Measurements from ENCODE around the gene LAYN.

Gene LAYN

GRCh38 chr11:111528557-111528956, 12.0 kb upstream of the LAYN start:
- peak; percentile 28 for DNase-seq (ENCODE audit: low read depth)
- H3K4me3 ChIP-seq (ENCODE audit: low read length): no peak overlapping the region
- TF ChIP-seq, protein P1, sequence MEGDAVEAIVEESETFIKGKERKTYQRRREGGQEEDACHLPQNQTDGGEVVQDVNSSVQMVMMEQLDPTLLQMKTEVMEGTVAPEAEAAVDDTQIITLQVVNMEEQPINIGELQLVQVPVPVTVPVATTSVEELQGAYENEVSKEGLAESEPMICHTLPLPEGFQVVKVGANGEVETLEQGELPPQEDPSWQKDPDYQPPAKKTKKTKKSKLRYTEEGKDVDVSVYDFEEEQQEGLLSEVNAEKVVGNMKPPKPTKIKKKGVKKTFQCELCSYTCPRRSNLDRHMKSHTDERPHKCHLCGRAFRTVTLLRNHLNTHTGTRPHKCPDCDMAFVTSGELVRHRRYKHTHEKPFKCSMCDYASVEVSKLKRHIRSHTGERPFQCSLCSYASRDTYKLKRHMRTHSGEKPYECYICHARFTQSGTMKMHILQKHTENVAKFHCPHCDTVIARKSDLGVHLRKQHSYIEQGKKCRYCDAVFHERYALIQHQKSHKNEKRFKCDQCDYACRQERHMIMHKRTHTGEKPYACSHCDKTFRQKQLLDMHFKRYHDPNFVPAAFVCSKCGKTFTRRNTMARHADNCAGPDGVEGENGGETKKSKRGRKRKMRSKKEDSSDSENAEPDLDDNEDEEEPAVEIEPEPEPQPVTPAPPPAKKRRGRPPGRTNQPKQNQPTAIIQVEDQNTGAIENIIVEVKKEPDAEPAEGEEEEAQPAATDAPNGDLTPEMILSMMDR (conservative IDR thresholded peaks at IDR 0.05; ENCODE audit: low read length): no peak; the same call in 1 of the 2 replicates

DNA sequence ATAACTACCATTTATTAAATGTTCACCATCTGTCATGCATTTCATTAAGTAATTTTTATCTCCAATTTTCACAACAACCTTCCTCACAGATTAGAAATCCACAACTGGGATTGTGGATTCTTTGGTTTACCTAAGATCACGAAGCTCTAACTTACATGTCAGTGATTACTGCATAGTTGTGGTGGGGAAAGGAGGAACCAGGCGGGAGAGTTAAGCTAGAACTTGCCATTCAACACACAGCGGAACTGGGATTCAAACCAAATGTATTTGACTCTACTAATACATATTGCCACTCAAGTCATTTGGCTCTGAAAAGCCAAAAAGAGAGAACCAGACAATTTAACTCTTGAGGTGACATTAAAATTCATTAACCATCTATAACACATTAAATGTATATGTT, 10.4 kb upstream of the LAYN start:
- H3K4me3 ChIP-seq (ENCODE audit: low read length): no peak overlapping the region
- peak; percentile 52 for DNase-seq (ENCODE audit: low read depth)
- TF ChIP-seq, protein P1 (conservative IDR thresholded peaks at IDR 0.05; ENCODE audit: low read length): no peak

- TF ChIP-seq, protein P1 (conservative IDR thresholded peaks at IDR 0.05; ENCODE audit: low read length): no peak
- H3K4me3 ChIP-seq (ENCODE audit: low read length): no peak overlapping the region
- no peak for DNase-seq (ENCODE audit: low read depth)
These were observed 9.4 kb upstream of the LAYN start for GRCh38 chr11:111531136-111531535.

DNA sequence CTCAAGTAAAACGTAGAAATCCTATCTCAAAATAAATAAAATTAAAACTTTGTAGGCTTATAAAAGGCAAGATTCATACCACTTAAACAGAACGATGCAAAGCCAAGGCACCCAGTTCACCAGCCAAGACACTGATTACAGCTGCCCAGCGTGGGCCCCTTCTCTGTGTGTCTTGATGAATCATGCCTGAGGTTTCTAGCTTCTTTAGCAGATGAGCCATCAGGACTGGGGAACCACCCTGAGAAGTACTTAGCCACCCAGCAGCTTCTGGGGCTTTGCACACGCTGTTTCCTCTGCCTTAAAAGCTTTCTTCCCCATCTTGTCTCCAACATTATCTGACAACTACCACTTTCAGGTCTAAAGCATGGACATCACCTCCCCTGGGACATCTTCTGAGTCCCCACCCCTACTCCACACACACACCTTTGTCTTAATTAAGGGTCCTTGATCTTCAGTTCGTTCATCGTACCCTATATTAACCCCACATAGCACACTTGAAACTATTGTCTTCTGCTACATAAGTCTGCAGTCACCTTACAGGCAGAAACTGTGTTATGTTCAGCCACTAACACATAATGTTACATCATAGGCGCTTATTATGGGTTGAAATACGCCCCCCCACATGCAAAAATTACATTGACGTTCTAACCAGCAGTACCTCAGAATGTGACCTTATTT, 8.7 kb upstream of the LAYN start:
- peak; percentile 88 for DNase-seq (ENCODE audit: low read depth)
- TF ChIP-seq, protein P1 (conservative IDR thresholded peaks at IDR 0.05; ENCODE audit: low read length): no peak
- no peak overlapping the region for H3K4me3 ChIP-seq (ENCODE audit: low read length)

DNA sequence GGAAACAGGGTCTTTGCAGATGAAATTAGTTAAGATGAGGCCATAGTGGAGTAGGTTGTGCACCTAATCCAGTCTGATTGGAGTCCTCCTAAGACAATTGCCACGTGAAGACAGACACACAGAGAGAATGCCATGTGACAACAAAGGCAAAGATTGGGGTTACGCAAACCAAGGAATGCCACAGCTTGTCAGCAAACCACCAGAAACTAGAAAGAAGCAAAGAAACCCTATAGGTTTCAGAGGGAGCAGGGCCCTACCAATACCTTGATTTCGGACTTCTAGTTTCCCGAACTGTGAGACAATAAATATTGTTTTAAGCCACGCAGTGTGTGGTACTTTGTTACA, 8.2 kb upstream of the LAYN start:
- no peak for DNase-seq (ENCODE audit: low read depth)
- H3K4me3 ChIP-seq (ENCODE audit: low read length): no peak overlapping the region
- TF ChIP-seq, protein P1 (conservative IDR thresholded peaks at IDR 0.05; ENCODE audit: low read length): no peak

GRCh38 chr11:111535281-111535680, 5.2 kb upstream of the LAYN start:
- TF ChIP-seq, protein P1 (conservative IDR thresholded peaks at IDR 0.05; ENCODE audit: low read length): no peak
- no peak overlapping the region for H3K4me3 ChIP-seq (ENCODE audit: low read length)
- DNase-seq (ENCODE audit: low read depth): no peak

DNA sequence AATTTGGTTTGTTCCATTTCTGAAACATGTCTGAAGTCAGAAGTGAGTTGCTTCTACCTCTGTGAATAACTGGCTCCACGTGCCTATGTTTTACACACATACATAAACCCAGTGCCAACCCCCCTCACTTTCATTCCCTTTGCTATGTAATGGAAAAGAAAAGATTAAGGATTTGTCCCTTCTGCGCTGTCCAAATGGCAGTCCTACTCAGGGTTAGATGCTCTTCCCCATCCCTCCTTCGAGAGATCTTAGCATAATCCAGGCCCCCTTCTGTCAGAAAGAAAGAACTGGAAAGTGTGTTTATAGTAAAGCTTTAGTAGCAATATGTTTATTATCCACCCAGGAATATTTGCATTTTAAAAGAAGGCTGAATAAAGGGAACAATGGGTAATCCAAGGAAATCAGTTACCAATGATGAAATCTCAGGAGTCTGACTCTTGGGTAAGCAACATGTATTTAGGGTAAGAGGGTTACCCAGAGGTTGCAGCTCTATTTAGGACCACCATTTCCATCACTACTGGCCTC, 3.1 kb upstream of the LAYN start:
- DNase-seq (ENCODE audit: low read depth): no peak
- no peak overlapping the region for H3K4me3 ChIP-seq (ENCODE audit: low read length)
- TF ChIP-seq, protein P1 (conservative IDR thresholded peaks at IDR 0.05; ENCODE audit: low read length): no peak
